Measurements from ENCODE around the gene CEP72. TPM values are rescaled to one million over a fixed set of nuclear protein-coding genes. Genes with fewer than 3 reads are reported as not detected.

The CEP72 gene
- total RNA-seq, 1 experiment from 2014 or later = 24.8 TPM

DNA sequence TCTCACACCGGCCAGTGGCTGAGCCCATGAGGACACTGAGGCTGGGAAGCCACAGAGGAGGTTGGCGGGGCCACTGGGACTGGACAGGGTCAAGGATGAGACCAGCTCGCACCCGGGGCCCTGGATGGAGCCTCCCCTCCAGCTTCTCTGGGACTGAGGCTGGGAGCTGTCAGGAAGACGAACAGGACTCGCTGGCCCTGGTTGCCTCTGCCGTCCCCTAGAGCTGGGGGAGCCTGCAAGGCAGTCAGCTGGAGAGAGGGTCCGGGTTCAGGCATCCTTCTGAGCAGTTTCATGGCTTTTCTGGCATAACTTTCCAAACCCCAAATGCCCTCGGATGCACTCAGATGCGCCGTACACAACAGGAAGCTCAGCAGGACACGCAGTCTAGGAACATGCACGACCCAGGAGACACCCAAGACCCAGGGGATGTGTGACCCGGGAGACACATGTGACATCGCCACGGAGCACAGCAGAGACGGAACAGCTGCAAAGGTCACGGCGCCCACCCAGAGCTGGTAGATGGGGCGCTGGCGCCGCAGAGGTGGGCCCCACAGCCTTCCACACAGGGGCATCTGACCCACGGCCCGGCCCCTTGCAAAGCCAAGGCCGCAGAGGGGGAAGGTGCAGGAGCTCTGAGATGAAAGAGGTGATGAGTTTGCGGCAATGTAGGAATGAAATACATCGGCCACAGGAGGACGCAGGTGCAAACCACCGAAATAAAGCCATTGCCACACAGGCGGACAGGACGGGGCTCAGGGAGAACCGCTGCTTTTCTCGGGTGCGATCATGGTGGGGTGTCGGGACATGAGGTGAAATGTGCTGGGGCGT is 63.9 kb downstream of the CEP72 start:
- Mint-ChIP-seq H3K27ac (no peak overlapping the region; a peak in 2 of 7 replicates), H3K9me3 (no peaks in the 10 kb centered on the region), H3K4me3 (no peak overlapping the region), H3K36me3 (ENCODE audit: insufficient read depth in 1 of 3, low read depth in 3 of 3) (no peaks in the 10 kb centered on the region), H3K4me1 (peaks cover 5 to 9% of the 10 kb centered on the region in 2 experiments), H3K27me3 (ENCODE audit: low read depth) (peaks cover 51% of the 10 kb centered on the region)
- H2BK15ac ChIP-seq (ENCODE audit: low read depth, low read length) = no peak overlapping the region
- H3K27me3 ChIP-seq (ENCODE audit: insufficient read depth, low read length) = no peaks in the 10 kb centered on the region; the same call in 1 of the 2 replicates
- H3K27ac ChIP-seq (ENCODE audit: insufficient read length, low read depth, low read length) = no peak overlapping the region
- H4K8ac ChIP-seq (replicated peaks; ENCODE audit: insufficient read length, low read depth, low read length) = no peak overlapping the region
- H4K20me1 ChIP-seq (ENCODE audit: control insufficient read depth, insufficient read depth, insufficient read length) = no peaks in the 10 kb centered on the region
- no peak for TF ChIP-seq CTCF (conservative IDR thresholded peaks at IDR 0.05)
- H3T11ph ChIP-seq (ENCODE audit: low read length) = no peak overlapping the region
- H3K4ac ChIP-seq (ENCODE audit: low read depth, low read length) = no peak overlapping the region
- H3K56ac ChIP-seq (ENCODE audit: insufficient read length, low read depth, low read length) = no peak overlapping the region
- no peak overlapping the region for H2AFZ ChIP-seq (ENCODE audit: low read length)
- peak; percentile 25 for DNase-seq
- H3K79me1 ChIP-seq (ENCODE audit: insufficient read depth, low read depth, low read length, poor library complexity, severe bottlenecking) = no peaks in the 10 kb centered on the region
- WGBS (ENCODE audit: extremely low coverage, insufficient read length, low lambda C conversion rate) = no CpG with 5 or more reads among the region's 36 CpGs
- H4K91ac ChIP-seq (ENCODE audit: insufficient read length, low read depth, low read length) = no peak overlapping the region
- H3K23me2 ChIP-seq (ENCODE audit: insufficient read length, low read depth, low read length, poor library complexity, severe bottlenecking) = no peaks in the 10 kb centered on the region
- H2BK120ac ChIP-seq (ENCODE audit: low read depth, low read length, poor library complexity, severe bottlenecking) = no peak overlapping the region
- H3K9ac ChIP-seq (ENCODE audit: extremely low read depth, insufficient read length, low read length) = no peak overlapping the region
- H3K9me3 ChIP-seq (ENCODE audit: control insufficient read depth, low read depth, low read length) = no peaks in the 10 kb centered on the region
- H4K5ac ChIP-seq (ENCODE audit: insufficient read length, low read depth, low read length) = no peak overlapping the region
- peak overlapping the region; percentile 52 for H3K18ac ChIP-seq (ENCODE audit: insufficient read length, low read depth, low read length)
- no peak overlapping the region for H2BK12ac ChIP-seq (ENCODE audit: insufficient read length, low read depth, low read length)
- H3K14ac ChIP-seq (ENCODE audit: insufficient read depth, low read length) = no peak overlapping the region; the same call in 1 of the 2 replicates
- H3K23ac ChIP-seq (ENCODE audit: insufficient read length, low read depth, low read length) = no peak overlapping the region
- no peaks in the 10 kb centered on the region for H3K4me1 ChIP-seq (ENCODE audit: insufficient read depth, low read length)
- H2BK20ac ChIP-seq (ENCODE audit: low read depth, low read length, poor library complexity, severe bottlenecking) = no peak overlapping the region
- H3K79me2 ChIP-seq (ENCODE audit: insufficient read depth, low read length) = no peaks in the 10 kb centered on the region
- no peak overlapping the region for H3K4me2 ChIP-seq (ENCODE audit: insufficient read depth, insufficient read length, low read length)
- no peak overlapping the region for H2BK5ac ChIP-seq (ENCODE audit: insufficient read length, low read length)
- no peak overlapping the region for H2AK5ac ChIP-seq (ENCODE audit: insufficient read length, low read length)

All from H9 (cell line).